CD4-positive, alpha-beta T cell (primary cell): Measurements from ENCODE around the gene ANKRD9. TPM values are rescaled to one million over a fixed set of nuclear protein-coding genes. Genes with fewer than 3 reads are reported as not detected.

Source experiments
- ATAC-seq: fragments of 200-7000 bp; cut with Tn5 transposase; one replicate; pipeline ENCODE4 v1.10.0; 2022; ENCODE audit warnings: mild to moderate bottlenecking; ENCODE audit not compliant: poor library complexity
- CTCF ChIA-PET: fragments of 350-600 bp; sonication (Branson Sonifier 250); formaldehyde crosslinking; loops from one replicate; lab custom pipeline; 2021; ENCODE audit warnings: antibody characterized with exemption, inconsistent platforms; lab: Charles Lee
- POLR2A ChIA-PET: fragments of 350-600 bp; sonication (Branson Sonifier 250); formaldehyde crosslinking; loops from one replicate; lab custom pipeline; 2021; ENCODE audit warnings: antibody characterized with exemption, inconsistent platforms; lab: Charles Lee
- DNase-seq, 14 experiments: peaks; one replicate each; pipeline ENCODE4 v3.0.0-alpha.2; 2013 to 2020; ENCODE audit warnings: mixed read lengths in 2 of 14
- H3K27ac ChIP-seq, 2 donors: one replicate each; pipeline versions ENCODE4 v1.5.1 to v1.7.0; 2013; ENCODE audit warnings: low read length in 2 of 2, low read depth in 1 of 2, mild to moderate bottlenecking in 1 of 2
- H3K27me3 ChIP-seq, 2 experiments: 1 replicate in 1 of 2; 2 replicates in 1 of 2; pipeline versions ENCODE4 v1.6.1 to v1.7.0; 2013; ENCODE audit warnings: low read length in 2 of 2, control low read depth in 1 of 2, mild to moderate bottlenecking in 1 of 2, moderate library complexity in 1 of 2; ENCODE audit not compliant: insufficient read depth in 2 of 2, control insufficient read depth in 1 of 2
- H3K36me3 ChIP-seq: one replicate; pipeline ENCODE4 v1.6.1; 2013; ENCODE audit warnings: low read length, control low read depth; ENCODE audit not compliant: insufficient read depth
- H3K4me1 ChIP-seq: one replicate; pipeline ENCODE4 v1.6.1; 2013; ENCODE audit warnings: low read length, control low read depth; ENCODE audit not compliant: insufficient read depth
- H3K4me3 ChIP-seq: one replicate; pipeline ENCODE4 v1.5.1; 2013; ENCODE audit warnings: mild to moderate bottlenecking, low read length, moderate library complexity
- H3K9me3 ChIP-seq, 2 experiments: 1 replicate in 1 of 2; 2 replicates in 1 of 2; pipeline versions ENCODE4 v1.6.1 to v1.7.0; 2013; ENCODE audit warnings: low read length in 2 of 2, mild to moderate bottlenecking in 2 of 2, control low read depth in 1 of 2, moderate library complexity in 1 of 2; ENCODE audit not compliant: control insufficient read depth in 1 of 2, insufficient read depth in 1 of 2
- H3K27ac Mint-ChIP-seq: one replicate; pipeline ENCODE4 v1.8.0; 2020; ENCODE audit warnings: mixed read lengths
- H3K27me3 Mint-ChIP-seq: one replicate; pipeline ENCODE4 v1.8.0; 2021; ENCODE audit warnings: mixed read lengths
- H3K36me3 Mint-ChIP-seq: one replicate; pipeline ENCODE4 v1.8.0; 2021; ENCODE audit warnings: low read depth, mixed read lengths
- H3K4me1 Mint-ChIP-seq: one replicate; pipeline ENCODE4 v1.8.0; 2021; ENCODE audit warnings: low read depth, mixed read lengths
- H3K4me3 Mint-ChIP-seq: one replicate; pipeline ENCODE4 v1.8.0; 2020; ENCODE audit warnings: mild to moderate bottlenecking, mixed read lengths
- H3K9me3 Mint-ChIP-seq: one replicate; pipeline ENCODE4 v1.8.0; 2020; ENCODE audit warnings: mixed read lengths
- intact Hi-C, 2 experiments: fragments of 100-400 bp; cut with DNase I in 1 of 2; cut with micrococcal nuclease in 1 of 2; formaldehyde crosslinking; loops; one replicate each; pipeline versions ENCODE4 v1.15.1 to v1.9.0; 2023 to 2025; cut with DNase I, micrococcal nuclease
- total RNA-seq, 174 experiments: library from RNA in 2 of 174; stranded (reverse) in 2 of 174; gene quantifications; one replicate each; pipeline ENCODE4 v1.2.3 and lab custom pipeline; 2021 to 2026
- TF ChIP-seq, protein P1 (sequence below): fragments of 200-600 bp; IDR thresholded peaks from one replicate; pipeline ENCODE4 v1.8.0; 2022; ENCODE audit warnings: antibody characterized with exemption, mild to moderate bottlenecking

ANKRD9 gene
- total RNA-seq, 2 experiments from 2014 or later, result 4.4 to 5.5 TPM

DNA sequence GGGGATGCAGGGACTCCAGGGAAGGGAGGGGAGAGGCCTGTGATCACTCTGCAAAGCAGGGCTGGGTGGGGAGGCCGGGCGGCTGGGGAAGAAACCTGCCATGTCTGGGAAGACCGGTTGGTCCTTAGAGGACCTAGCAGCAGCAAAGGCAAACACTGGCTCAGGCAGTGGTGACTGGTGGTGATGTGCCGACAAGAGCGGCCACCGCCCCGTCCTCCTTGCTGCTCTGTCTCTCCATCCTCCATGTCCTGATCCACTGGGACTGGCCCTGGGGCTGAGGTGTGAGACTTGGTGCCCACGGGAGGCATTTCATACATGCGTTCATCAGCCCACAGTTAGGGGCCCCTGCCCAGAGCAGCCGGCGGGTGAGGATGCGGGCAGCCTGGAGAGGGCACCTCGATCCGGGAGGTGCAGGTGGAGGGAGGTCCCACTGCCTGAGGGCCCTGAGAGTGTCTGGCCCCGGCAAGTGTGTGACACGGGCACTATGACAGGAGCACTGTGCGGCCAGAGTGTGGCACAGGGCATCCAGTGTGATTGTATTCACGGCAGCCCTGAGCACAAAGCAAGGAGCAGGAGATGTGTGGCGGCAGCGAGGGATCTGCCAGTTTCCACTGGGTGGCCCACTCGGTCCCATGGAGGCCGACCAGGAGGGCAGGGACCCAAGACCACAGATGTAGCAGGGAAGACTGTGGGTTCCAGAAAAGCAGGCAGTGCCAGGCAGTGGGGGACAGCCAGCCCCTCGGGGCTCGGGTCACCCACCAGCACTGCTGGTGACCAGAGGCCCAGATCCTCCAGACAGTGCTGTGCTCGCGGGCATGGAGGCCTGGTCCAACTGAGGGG is 13.9 kb downstream of the ANKRD9 start:
- peaks cover 10% of the 10 kb centered on the region for H3K36me3 Mint-ChIP-seq
- CTCF ChIA-PET, result no interaction called here

DNA sequence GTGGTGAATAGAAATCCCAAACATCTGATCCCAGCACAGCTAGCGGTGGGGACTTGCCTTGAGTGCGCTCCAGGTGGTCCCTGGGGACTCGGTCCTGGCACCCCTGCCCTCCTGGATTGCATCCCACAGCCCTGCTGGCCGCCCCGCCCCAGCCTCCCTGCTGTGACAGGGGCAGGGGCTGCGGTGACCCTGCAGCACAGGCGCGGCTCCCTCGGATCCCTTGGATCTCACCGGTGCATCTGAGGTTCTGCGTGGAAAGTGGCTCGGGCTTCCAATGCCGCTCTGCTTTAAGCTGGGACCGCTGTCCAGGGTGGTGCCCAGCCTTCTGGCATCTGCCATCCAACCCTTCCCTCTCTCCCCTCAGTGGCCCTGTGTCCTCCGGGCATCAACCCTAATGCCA is 16.0 kb downstream of the ANKRD9 start:
- no peaks in the 10 kb centered on the region for H3K27me3 Mint-ChIP-seq
- no peak overlapping the region for H3K4me3 Mint-ChIP-seq
- peaks cover 8% of the 10 kb centered on the region for H3K36me3 ChIP-seq
- no peaks in the 10 kb centered on the region for H3K4me1 Mint-ChIP-seq
- H3K27ac Mint-ChIP-seq, result no peak overlapping the region
- H3K4me3 ChIP-seq, result no peak overlapping the region
- ChIA-PET CTCF (no interaction called here), POLR2A (no interaction called here)
- H3K9me3 ChIP-seq, result no peaks in the 10 kb centered on the region
- H3K36me3 Mint-ChIP-seq, result no peaks in the 10 kb centered on the region
- no peaks in the 10 kb centered on the region for H3K27me3 ChIP-seq
- ATAC-seq (no peak), DNase-seq (no peak)
- no peaks in the 10 kb centered on the region for H3K9me3 Mint-ChIP-seq
- TF ChIP-seq, protein P1, sequence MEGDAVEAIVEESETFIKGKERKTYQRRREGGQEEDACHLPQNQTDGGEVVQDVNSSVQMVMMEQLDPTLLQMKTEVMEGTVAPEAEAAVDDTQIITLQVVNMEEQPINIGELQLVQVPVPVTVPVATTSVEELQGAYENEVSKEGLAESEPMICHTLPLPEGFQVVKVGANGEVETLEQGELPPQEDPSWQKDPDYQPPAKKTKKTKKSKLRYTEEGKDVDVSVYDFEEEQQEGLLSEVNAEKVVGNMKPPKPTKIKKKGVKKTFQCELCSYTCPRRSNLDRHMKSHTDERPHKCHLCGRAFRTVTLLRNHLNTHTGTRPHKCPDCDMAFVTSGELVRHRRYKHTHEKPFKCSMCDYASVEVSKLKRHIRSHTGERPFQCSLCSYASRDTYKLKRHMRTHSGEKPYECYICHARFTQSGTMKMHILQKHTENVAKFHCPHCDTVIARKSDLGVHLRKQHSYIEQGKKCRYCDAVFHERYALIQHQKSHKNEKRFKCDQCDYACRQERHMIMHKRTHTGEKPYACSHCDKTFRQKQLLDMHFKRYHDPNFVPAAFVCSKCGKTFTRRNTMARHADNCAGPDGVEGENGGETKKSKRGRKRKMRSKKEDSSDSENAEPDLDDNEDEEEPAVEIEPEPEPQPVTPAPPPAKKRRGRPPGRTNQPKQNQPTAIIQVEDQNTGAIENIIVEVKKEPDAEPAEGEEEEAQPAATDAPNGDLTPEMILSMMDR, result no peak
- H3K27ac ChIP-seq, result no peak overlapping the region
- intact Hi-C loops, result no loop called here
- H3K4me1 ChIP-seq, result no peaks in the 10 kb centered on the region

More for the DNA sequence above, 13.9 kb downstream of the ANKRD9 start:
- Mint-ChIP-seq H3K4me3 (no peak overlapping the region), H3K4me1 (no peaks in the 10 kb centered on the region), H3K27me3 (no peaks in the 10 kb centered on the region), H3K9me3 (no peaks in the 10 kb centered on the region), H3K27ac (no peak overlapping the region)
- H3K36me3 ChIP-seq, result peaks cover 13% of the 10 kb centered on the region
- POLR2A ChIA-PET, result no interaction called here
- H3K9me3 ChIP-seq, result no peaks in the 10 kb centered on the region
- no peak overlapping the region for H3K27ac ChIP-seq
- H3K27me3 ChIP-seq, result no peaks in the 10 kb centered on the region
- TF ChIP-seq, protein P1, result no peak
- intact Hi-C loops, result no loop called here
- no peak for ATAC-seq
- H3K4me3 ChIP-seq, result no peak overlapping the region
- no peak for DNase-seq
- H3K4me1 ChIP-seq, result peaks cover 10% of the 10 kb centered on the region

DNA sequence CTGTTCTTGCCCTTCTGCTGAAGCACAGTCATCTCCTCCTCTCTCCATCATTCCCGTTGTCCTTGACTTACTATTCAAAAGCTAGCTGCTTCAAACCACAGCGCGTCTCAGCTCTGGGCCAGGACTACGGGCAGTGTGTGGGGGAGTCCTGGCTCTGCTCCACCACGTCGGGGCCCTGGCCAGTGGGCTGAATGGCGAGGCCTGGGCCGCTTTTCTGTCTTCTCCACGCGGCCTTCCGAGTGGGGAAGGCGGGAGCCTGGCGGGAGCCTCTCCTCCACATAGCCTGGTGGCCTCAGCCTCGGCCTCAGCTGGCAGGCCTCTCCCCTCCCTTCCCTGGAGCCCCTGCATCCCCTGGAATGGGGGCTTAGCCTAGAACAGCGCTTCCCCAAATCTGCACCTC is 16.5 kb downstream of the ANKRD9 start:
- H3K4me1 Mint-ChIP-seq, result no peaks in the 10 kb centered on the region
- no peaks in the 10 kb centered on the region for H3K27me3 Mint-ChIP-seq
- no peak overlapping the region for H3K4me3 ChIP-seq
- no peaks in the 10 kb centered on the region for H3K4me1 ChIP-seq
- H3K27ac Mint-ChIP-seq, result no peak overlapping the region
- H3K27ac ChIP-seq, result no peak overlapping the region
- H3K9me3 Mint-ChIP-seq, result no peaks in the 10 kb centered on the region
- H3K36me3 Mint-ChIP-seq, result no peaks in the 10 kb centered on the region
- TF ChIP-seq, protein P1, result no peak
- H3K4me3 Mint-ChIP-seq, result no peak overlapping the region
- no peak for DNase-seq
- ChIA-PET CTCF (interaction anchor here (0.6 kb wide), 1 partner anchor 1294 kb away, joined by 3 read pairs; no protein-coding TSS in a partner anchor), POLR2A (no interaction called here)
- intact Hi-C loops, result no loop called here
- H3K36me3 ChIP-seq, result peaks cover 3% of the 10 kb centered on the region
- no peaks in the 10 kb centered on the region for H3K9me3 ChIP-seq
- ATAC-seq, result no peak
- H3K27me3 ChIP-seq, result no peaks in the 10 kb centered on the region
